GM12872 (cell line): ENCODE measurements around the gene ERLIN1.

Source experiments
- CTCF ChIP-seq: IDR thresholded peaks from 3 replicates; pipeline ENCODE4 v1.5.1; 2011; ENCODE audit warnings: low read depth, mild to moderate bottlenecking, low read length, moderate library complexity; ENCODE audit not compliant: insufficient read depth

Gene ERLIN1

GRCh38 chr10:100208276-100208675 lies 22.4 kb upstream of the ERLIN1 start:
- no peak for TF ChIP-seq CTCF

GRCh38 chr10:100204370-100204769 lies 18.5 kb upstream of the ERLIN1 start:
- no peak for TF ChIP-seq CTCF

GRCh38 chr10:100201549-100201948 lies 15.7 kb upstream of the ERLIN1 start:
- TF ChIP-seq CTCF, result no peak

- no peak for TF ChIP-seq CTCF
Measured at GRCh38 chr10:100194711-100195110, 8.9 kb upstream of the ERLIN1 start.

GRCh38 chr10:100192350-100192749 lies 6.5 kb upstream of the ERLIN1 start:
- no peak for TF ChIP-seq CTCF

- no peak for TF ChIP-seq CTCF
Measured at GRCh38 chr10:100186253-100187212, 704 bp upstream of the ERLIN1 start.

GRCh38 chr10:100184840-100185239 lies 989 bp downstream of the ERLIN1 start:
- no peak for TF ChIP-seq CTCF
